ENCODE measurements around the gene MYO1B.
"Not testable (repeated sequence)": the region's sequence is repeated elsewhere in the genome, so short reads cannot be mapped to it uniquely, and the experiment has no call there.

Gene MYO1B

DNA sequence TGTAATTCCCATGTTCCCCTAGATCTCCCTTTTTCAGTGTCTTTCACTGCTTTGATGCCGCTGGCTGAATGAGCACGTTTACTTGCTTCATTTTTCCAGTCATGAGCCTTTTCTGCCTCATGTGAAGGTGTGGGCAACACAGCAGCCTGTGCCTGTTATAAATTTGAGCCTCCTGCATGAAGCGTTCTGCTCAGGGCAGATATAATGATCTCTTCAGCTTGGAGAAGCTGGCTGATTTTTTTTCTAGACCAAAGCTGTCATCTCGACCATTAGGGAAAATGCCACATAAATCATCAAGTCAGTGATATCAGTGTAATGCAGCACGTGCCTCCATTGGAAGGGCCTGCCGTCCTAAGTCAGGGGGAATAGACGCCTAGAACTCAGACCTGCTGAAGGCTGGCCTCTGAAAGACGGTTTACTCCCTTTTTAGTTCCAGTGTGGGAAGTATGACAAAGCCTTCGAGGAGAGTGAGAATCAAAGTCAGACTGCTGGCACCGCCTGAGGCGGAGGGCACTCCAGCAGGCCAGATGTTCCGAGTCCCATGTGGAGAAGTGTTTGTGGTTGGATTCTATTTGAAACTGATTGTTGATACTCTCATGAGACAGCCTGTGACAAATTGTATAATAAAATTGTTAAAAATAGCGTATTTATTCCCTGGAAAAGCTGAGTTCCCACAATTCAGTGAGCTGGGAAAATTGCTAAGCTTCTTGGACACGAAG, 196.5 kb downstream of the MYO1B start:
- DNase-seq (ENCODE audit: low read depth in 2 of 2, low spot score in 1 of 2) = no peak

DNA sequence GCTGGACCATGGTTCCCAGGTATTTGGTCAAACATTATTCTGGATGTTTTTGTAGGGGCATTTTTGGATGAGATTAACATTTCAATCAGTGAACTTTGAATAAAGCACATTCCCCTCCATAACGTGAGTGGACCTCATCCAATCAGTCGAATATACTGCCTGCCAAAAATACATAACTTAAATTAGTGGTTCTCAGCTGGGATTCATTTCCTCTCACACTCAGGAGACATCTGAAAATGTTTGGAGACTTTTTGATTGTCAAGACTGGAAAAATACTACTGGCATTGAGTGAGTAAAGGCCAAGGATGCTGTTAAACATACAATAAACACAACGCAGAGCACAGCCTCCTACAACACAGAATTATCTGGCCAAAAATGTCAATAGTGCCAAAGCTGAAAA, 198.2 kb downstream of the MYO1B start:
- DNase-seq (ENCODE audit: low read depth in 2 of 2, low spot score in 1 of 2) = no peak

DNA sequence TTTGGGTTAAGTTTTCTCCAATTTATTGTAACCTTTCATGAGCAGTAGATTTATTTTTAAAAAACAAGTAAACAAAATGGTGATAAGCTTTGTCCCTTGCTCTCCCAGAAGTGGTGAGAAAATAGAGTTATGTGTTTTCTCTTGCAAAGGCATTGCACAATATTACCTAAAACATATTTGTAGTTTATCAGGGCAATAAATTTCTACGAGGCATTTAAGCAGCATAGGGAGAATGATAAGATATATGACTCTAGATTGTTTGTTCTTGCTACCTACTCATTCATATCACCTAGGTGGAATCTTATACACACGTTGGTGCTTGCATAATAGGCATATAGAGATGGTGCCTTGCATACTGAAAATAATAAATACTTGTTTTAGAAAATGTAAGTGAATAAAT, 201.7 kb downstream of the MYO1B start:
- DNase-seq (ENCODE audit: low read depth in 2 of 2, low spot score in 1 of 2) = no peak

DNA sequence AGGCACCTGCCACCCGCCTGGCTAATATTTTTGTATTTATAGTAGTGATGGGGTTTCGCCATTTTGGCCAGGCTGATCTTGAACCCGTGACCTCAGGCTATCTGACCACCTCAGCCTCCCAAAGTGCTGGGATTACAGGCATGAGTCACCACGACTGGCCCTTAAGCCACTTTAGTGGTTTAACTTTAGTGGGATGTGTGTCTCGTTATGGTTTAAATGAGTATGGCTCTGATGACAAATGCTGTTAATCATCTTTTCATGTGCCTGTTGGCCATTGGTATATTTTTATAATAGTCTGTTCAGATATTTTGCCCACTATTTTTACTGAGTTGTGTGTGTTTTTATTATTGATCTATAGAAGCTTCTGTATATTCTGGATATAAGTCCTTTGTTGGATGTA, 205.9 kb downstream of the MYO1B start:
- no peak for DNase-seq (ENCODE audit: low read depth in 2 of 2, low spot score in 1 of 2)

DNA sequence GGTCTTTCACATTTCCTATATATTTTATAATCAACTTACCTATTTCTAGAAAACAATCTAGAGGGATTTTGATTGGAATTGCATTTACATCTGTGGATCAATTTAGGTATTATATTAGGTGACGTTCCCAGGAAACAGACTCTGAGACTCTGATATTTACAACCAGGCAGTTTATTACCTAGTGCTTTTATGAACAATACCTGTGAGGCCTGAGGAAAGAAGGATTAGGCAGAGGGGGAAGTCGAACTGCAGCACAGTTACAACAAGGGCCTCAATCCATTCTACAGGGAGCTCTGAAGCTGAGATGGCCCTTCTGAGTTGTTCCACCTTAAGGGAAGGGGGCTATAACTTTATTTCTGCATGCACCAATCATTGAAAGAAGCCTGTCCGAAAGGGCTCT, 206.9 kb downstream of the MYO1B start:
- no peak for DNase-seq (ENCODE audit: low read depth in 2 of 2, low spot score in 1 of 2)

DNA sequence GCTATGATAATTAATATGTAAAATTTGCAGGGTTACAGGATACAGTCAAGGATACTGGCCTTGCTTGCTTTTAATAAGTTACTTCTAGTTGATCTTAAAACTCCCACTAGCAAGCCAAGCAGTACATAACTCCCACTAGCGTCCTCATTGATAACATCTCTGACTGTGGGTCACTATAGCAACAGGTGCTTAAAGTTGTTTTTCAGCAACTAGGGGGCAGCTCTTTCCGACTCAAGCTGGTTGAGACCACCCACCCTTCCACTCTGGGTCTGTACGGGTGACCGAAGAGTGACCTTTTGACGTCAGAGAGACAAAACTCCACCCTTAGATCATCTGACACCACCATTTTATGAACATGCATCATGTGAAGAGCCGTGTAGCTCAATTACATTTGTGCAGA, 208.6 kb downstream of the MYO1B start:
- DNase-seq (ENCODE audit: low read depth in 2 of 2, low spot score in 1 of 2) = no peak

DNA sequence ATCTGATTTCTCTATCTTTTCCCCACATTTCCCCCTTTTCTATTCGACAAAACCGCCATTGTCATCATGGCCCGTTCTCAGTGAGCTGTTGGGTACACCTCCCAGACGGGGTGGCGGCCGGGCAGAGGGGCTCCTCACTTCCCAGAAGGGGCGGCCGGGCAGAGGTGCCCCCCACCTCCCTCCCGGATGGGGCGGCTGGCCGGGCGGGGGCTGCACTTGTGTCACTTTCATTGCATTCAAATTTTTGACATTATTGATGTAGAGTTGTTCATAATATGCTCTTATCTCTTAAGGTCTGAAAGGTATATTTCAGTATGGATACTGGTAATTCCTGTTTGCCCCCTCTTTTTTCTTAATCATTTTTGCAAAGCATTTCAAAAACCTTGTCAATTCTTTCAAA, 211.3 kb downstream of the MYO1B start:
- DNase-seq (ENCODE audit: low read depth in 2 of 2, low spot score in 1 of 2) = not testable (repeated sequence)

DNA sequence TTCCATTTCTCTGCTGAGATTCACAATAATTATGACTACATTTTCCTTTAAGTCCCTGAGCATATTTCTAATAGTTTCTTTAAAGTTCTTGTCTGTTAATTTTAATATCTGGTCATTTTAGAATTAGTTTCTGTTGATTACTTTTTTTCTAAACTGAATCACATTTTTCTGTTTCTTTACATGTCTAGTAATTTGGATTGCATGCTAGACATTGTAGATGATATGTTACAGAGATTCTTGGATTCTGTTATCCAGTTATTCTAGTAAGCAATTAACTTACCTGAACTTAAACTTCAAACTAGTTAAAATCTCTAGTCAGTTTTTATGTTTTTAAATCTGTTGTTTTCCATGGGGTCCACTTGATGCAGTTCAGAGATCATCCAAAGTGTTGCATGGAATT, 214.0 kb downstream of the MYO1B start:
- DNase-seq (ENCODE audit: low read depth in 2 of 2, low spot score in 1 of 2) = no peak

DNA sequence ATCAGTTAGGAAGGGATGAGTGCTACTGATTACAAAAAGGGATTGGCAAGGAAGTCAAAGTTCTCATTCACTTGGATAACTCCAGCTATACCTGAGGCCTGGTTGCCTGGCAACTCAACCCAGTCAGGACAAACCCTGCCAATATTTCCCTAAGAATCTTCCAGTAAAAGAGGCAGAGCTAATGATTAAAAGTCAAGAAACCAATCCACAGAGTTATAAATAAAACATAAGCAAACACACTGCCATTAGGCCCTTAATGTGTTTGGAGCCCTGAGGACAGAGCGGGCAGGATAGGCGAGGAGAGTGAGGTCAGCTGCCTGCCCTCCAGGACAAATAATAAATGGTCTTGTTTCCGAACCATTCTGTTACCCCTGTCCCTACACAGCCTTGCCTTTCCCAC, 217.2 kb downstream of the MYO1B start:
- DNase-seq (ENCODE audit: low read depth in 2 of 2, low spot score in 1 of 2) = no peak

DNA sequence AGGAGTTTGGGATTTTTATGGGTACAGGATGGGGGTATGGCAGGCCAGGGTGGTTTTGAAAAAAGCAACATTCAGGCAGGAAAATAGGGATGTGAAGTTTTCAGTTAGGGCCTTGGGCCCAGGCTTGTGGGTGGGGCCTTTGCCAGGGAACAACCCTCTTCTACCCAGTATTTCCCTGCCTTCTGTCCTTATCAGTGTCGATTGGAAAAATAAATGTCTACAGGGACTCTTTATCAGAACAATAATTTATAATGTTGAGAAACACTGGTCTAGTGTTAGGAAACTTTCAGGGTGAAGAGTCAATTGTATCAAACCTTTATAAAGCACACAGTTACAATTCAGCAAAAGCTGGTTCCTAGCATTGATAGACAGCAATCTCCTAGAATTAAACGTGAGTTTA, 218.6 kb downstream of the MYO1B start:
- DNase-seq (ENCODE audit: low read depth in 2 of 2, low spot score in 1 of 2) = no peak

DNA sequence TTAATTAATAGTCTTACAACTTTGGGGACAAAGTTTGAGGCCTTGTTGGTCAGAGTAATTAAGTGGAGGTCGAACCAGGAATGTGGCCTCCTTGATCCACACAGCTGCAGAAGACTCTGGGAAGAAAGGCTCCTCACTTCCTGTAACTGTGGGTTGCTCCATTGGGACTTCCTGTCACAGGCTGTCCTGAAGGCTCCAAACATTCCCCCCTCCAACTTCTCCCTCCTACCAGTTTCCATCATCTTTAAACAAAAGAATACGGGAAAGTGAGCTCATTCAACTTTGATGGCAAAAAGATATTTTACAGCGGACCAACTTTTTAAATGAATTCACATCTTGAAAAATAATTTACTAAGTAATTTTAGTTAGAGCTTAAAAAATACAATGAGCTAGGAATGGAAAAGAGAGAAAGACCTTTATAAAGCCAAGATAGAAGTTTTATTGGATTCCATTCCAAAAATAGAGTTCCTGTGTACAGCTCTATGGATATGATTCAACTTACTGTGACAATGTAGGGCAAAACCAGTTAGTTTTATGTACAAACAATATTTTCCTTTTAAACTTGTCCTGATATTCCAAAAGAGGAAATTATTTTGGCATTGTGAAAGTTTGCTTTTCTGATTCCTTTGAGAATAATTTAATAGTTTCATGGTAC, 220.7 kb downstream of the MYO1B start:
- DNase-seq (ENCODE audit: low read depth in 2 of 2, low spot score in 1 of 2) = no peak

DNA sequence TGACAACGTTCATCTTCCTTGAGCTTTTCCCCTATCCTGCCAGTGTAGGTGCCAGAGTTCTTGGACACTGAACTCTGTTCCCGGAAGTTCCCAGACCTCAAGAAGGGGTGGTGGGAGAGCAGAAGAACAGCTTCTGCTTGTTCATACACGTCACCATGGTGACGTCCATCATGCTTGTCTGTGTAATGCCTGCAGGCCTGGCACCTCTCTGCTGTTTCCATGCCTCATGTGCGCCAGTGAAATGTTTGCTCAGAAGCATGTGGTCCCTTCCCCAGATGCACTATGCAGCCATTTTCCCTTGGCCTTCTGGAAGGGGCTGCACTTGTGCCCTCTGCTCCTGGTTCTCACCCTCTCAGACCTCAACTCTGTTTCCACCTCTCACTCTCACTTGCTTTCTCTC, 221.9 kb downstream of the MYO1B start:
- no peak for DNase-seq (ENCODE audit: low read depth in 2 of 2, low spot score in 1 of 2)

DNA sequence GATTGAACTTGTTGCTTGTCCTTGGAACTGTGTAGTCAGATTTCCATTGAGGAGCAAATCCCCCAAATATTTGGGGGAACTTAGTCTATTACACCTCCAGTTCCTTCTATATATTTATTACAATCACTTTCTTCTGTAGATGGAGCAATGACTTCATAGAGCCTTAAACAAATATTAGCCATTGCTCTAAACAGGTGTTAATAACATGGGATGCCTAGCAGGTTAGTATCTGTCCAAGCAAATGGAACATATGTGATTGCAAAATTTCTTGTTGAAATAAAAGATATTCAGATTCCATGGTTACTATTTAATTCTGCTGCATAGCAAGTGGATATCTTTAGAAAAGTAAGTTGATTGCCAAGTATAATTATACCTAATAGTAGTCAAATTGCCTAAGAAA, 225.1 kb downstream of the MYO1B start:
- DNase-seq (ENCODE audit: low read depth in 2 of 2, low spot score in 1 of 2) = no peak

DNA sequence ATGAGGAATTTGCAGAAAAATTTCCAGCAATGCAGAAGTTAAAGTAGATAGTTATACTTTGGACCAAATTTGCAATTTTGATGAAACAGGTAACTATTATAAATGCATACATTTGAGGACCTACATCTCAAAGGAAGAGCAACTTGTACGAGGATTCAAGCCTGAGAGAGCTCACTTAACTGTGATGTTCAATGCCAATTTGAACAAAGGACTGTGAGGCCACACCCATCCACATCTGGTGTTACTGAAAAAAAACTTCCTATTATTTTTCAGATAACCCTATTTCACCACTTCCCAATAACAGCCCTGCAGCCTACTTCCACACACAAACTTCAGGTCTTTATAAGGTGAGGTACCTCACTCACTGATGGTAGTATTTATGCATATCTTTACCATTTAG, 229.3 kb downstream of the MYO1B start:
- no peak for DNase-seq (ENCODE audit: low read depth in 2 of 2, low spot score in 1 of 2)

All from stimulated activated CD8-positive, alpha-beta memory T cell treated with anti-CD3 and anti-CD28 coated beads, Interleukin-4, amount 100 ng/mL, for 1 hour (primary cell).